ENCODE measurements around the gene SLC6A6.

The SLC6A6 gene

DNA sequence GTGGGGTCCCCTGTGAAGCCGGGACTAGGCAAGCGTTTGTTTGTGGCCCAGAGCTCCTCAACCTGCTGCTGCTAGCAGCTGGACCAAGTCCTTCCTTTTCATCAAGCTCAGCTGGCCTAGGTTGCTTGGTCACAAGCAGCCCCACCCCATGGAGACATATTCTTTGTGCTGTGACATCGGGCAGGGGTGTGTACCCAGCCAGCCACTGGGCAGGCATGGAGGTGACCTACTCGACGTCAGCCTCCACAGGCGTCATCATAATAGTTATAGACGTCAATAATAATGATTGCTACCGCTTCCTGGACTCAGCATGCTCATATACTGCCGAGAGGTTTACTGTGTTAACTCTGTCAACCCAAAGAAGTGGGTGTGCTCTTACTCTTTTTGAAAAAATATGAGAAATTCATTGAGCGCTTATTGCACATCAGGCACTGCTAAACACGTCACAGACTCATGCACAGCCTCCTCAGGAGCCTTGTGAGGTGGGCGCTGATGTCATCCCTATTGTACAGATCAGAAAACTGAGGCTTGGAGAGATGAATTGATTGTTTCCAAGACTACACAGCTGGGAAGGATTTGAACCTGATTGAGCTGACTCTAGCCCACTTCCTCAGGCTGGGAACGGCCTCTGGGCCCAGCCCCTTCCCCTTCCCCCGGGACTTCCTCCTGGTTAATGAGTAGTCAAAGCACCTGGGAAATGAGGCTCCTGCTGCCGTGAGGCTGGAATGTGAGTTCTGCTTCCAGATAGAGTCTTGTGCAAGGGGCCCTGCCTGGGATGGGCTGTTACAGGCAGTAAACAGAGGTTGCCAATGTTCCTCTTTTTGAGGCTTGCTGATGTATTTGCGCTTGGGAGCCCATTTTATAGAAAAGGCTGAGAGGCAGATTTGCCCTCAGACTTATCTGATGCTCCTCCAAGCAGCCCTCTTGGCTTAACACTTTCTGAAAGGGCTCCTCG is 16.2 kb downstream of the SLC6A6 start:
- peaks cover 13% of the 10 kb centered on the region for H3K4me1 ChIP-seq (ENCODE audit: control insufficient read depth, insufficient read depth, low read length, unreplicated experiment)
- peaks cover 4% of the 10 kb centered on the region for H3K79me2 ChIP-seq (ENCODE audit: control insufficient read depth, insufficient read depth, low read length, unreplicated experiment)
- no peak overlapping the region for H3K4me3 ChIP-seq (ENCODE audit: low read depth, low read length)
- no peaks in the 10 kb centered on the region for H3K27me3 ChIP-seq (ENCODE audit: insufficient read depth, low read length)
- H3K36me3 ChIP-seq (ENCODE audit: insufficient read depth, low read length) = no peaks in the 10 kb centered on the region
- no peak overlapping the region for H2AFZ ChIP-seq (ENCODE audit: low read length, unreplicated experiment)
- H3K27ac ChIP-seq (ENCODE audit: low read depth, low read length) = no peak overlapping the region

DNA sequence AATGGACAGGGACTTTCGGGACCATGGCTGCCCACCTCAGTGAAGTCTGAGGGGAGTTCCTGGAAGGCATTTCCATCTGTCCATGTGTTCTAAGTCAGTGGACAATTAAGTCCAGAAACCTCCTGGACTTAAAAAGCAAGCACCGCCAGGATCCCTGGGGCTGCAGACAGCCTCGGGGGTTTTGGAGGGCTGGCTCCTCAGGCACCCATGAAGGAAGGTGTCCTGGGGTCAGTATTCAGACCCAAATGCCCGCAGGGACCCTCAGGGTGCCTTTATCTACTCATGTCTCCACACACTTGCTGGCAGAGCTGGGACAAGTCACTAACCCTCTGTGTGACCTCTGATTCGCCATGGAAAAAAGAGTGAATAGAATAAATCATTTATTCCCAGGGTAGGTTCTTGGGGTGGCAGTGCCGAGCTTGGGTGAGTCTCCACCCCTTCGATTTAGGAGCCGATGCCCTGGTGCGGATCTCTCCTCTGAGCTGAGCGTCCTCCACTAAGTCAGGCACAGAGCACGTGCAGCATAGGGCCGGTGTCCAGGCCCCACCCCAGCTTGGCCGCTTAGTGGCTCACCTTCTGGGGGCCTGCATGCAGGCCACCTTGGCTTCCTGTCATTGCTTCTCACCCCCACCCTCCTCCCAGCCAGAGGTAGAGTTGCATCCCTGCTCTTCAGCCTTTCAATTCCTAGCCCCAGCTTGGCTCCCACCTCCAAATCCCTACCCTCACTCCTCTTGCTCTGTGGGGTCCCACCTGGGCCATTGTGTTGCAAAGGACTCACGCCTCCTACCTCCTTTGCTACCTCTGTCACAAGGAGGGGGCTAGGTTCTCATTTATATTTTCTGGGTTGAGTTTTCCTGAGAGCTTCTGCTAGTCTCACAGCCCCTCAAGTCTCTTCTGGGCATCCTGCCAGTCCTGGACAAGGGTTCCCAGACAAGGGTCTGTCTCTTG is 19.9 kb downstream of the SLC6A6 start:
- Histone ChIP-seq H3K4me1 (ENCODE audit: control insufficient read depth, insufficient read depth, low read length, unreplicated experiment) (peaks cover 4% of the 10 kb centered on the region), H3K4me3 (ENCODE audit: low read depth, low read length) (no peak overlapping the region)

DNA sequence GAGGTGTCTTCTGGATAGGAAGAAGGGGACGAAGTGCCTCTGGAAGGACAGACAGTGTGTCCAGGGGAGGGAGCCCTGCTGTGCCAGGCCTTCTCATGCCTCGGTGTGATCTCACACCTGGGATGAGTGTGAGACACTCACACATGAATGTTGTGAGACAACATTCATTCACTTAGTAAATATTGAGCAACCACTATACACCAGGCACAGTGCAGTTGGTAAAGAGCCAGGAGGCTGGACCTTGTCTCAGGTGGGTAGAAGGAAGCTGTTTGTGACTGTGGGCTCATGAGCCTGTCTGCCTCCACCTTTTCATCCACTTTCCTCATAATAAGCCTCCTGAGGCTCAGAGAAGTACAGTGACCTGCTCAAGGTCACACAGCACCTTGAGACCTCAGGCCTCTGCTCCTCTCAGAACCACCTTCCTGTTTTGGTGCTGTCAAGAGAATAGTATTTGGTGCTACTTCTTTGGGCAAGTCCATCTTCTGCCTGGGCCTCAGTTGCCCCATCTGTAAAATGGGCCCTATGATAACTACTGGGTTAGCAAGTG is 20.9 kb downstream of the SLC6A6 start:
- Histone ChIP-seq H3K4me3 (ENCODE audit: low read depth, low read length) (no peak overlapping the region), H3K79me2 (ENCODE audit: control insufficient read depth, insufficient read depth, low read length, unreplicated experiment) (no peaks in the 10 kb centered on the region), H3K27me3 (ENCODE audit: insufficient read depth, low read length) (no peaks in the 10 kb centered on the region), H3K4me1 (ENCODE audit: control insufficient read depth, insufficient read depth, low read length, unreplicated experiment) (peaks cover 4% of the 10 kb centered on the region), H2AFZ (ENCODE audit: low read length, unreplicated experiment) (no peak overlapping the region), H3K27ac (ENCODE audit: low read depth, low read length) (no peak overlapping the region), H3K36me3 (ENCODE audit: insufficient read depth, low read length) (no peaks in the 10 kb centered on the region)

More for the DNA sequence above, 19.9 kb downstream of the SLC6A6 start:
- Histone ChIP-seq H3K27me3 (ENCODE audit: insufficient read depth, low read length) (no peaks in the 10 kb centered on the region), H3K36me3 (ENCODE audit: insufficient read depth, low read length) (no peaks in the 10 kb centered on the region), H2AFZ (ENCODE audit: low read length, unreplicated experiment) (no peak overlapping the region), H3K27ac (ENCODE audit: low read depth, low read length) (no peak overlapping the region), H3K79me2 (ENCODE audit: control insufficient read depth, insufficient read depth, low read length, unreplicated experiment) (no peaks in the 10 kb centered on the region)

DNA sequence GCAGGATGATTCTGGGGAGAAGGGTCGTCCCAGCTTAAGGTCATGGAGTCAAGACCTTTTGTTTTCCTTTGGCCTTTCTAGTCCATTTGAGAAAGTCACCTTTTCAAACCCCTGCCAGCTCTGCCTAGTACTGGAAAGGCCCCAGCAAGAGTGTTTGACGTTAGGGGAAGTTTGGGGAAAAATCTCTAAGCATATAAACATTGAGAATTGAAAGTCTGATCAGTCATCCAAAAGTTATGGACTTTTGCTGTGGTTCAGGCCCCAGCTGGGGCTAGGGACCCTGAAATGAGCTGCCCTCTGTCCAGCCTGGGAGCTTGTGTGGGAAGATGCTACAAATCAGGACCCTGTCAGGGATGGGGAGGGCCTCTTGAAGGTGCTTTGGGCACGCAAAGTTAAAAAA is 21.6 kb downstream of the SLC6A6 start:
- H3K4me1 ChIP-seq (ENCODE audit: control insufficient read depth, insufficient read depth, low read length, unreplicated experiment) = peaks cover 4% of the 10 kb centered on the region
- no peaks in the 10 kb centered on the region for H3K79me2 ChIP-seq (ENCODE audit: control insufficient read depth, insufficient read depth, low read length, unreplicated experiment)
- H3K27me3 ChIP-seq (ENCODE audit: insufficient read depth, low read length) = no peaks in the 10 kb centered on the region
- no peaks in the 10 kb centered on the region for H3K36me3 ChIP-seq (ENCODE audit: insufficient read depth, low read length)
- H3K27ac ChIP-seq (ENCODE audit: low read depth, low read length) = no peak overlapping the region
- no peak overlapping the region for H2AFZ ChIP-seq (ENCODE audit: low read length, unreplicated experiment)
- H3K4me3 ChIP-seq (ENCODE audit: low read depth, low read length) = no peak overlapping the region

DNA sequence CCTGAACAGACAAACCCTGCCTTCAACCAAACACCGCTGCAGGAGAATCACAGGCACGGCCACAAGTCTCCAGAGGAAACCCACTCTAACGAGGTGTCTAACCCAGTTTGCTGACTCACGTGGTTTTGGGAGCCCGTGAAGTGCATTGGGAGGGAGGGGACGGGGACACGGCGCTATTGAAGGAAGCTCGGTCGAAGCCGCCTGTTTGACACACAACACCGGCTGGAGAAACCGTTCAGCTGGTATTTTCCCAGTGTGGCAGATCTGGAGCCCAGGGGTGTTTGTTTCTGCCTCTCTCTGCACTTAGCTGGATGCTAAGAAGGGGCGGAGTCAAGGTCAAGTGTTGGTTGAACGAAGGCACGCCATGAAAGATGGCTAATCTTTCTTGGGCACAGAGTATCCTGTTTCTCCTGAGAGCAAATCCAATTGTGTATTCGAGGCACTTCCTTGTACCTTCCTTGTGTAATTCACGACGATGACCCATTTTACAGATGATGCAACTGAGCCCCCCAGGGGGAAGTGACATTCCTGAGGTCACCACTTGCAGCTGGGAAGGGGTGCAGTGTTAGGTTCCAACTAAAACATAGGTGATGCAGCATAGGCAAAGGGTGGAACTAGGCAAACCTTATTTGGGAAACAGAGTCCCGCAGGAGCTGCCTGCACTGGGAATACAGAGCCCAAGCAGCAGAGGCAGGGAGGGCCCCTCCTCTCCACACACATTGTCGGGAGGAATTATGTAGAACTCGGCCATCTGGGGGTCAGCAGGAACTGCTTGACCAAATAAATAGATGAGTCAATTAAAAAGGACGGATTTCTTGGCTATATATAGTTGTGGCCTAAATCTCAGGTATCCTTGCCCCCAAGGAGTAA is 22.5 kb downstream of the SLC6A6 start:
- no peak overlapping the region for H3K4me3 ChIP-seq (ENCODE audit: low read depth, low read length)
- no peak overlapping the region for H2AFZ ChIP-seq (ENCODE audit: low read length, unreplicated experiment)
- no peaks in the 10 kb centered on the region for H3K36me3 ChIP-seq (ENCODE audit: insufficient read depth, low read length)
- no peaks in the 10 kb centered on the region for H3K27me3 ChIP-seq (ENCODE audit: insufficient read depth, low read length)
- peaks cover 4% of the 10 kb centered on the region for H3K4me1 ChIP-seq (ENCODE audit: control insufficient read depth, insufficient read depth, low read length, unreplicated experiment)
- H3K79me2 ChIP-seq (ENCODE audit: control insufficient read depth, insufficient read depth, low read length, unreplicated experiment) = no peaks in the 10 kb centered on the region
- H3K27ac ChIP-seq (ENCODE audit: low read depth, low read length) = no peak overlapping the region

DNA sequence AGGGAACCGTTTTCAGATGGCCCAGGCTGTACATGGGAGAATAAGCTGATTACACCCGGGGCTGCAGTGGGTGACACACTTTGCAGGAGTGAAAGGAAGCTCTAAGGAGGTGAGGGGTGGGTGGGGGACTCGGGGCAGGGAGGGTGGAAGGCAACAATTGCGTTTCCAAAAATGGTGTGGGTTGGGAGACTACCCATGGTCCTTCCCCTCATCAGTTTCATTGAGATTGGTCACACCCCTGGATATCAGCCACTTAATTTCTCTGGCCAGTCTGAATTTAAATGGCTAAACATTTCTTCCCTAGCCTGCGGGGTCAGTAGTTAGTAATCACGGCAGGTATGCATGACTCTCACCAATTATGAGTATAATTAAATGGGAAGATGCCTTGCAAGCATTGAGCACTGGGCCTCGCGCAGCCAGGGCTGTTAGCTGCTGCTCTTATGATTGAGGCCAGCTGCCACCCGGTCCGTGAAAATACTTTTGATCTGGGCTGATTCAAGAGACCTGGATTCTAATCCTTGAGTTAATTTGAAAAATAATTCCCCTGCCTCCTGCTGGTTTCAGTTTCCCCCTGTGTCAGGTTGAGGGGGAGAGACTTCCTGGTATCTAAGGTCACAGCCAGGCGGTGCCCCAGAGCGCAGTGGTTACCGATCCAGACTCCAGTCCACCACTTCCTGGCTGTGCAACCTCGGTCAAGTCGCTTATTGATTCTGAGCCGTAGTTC is 23.3 kb downstream of the SLC6A6 start:
- no peaks in the 10 kb centered on the region for H3K79me2 ChIP-seq (ENCODE audit: control insufficient read depth, insufficient read depth, low read length, unreplicated experiment)
- H2AFZ ChIP-seq (ENCODE audit: low read length, unreplicated experiment) = no peak overlapping the region
- no peak overlapping the region for H3K27ac ChIP-seq (ENCODE audit: low read depth, low read length)
- H3K36me3 ChIP-seq (ENCODE audit: insufficient read depth, low read length) = no peaks in the 10 kb centered on the region
- peaks cover 4% of the 10 kb centered on the region for H3K4me1 ChIP-seq (ENCODE audit: control insufficient read depth, insufficient read depth, low read length, unreplicated experiment)
- H3K4me3 ChIP-seq (ENCODE audit: low read depth, low read length) = no peak overlapping the region
- no peaks in the 10 kb centered on the region for H3K27me3 ChIP-seq (ENCODE audit: insufficient read depth, low read length)

DNA sequence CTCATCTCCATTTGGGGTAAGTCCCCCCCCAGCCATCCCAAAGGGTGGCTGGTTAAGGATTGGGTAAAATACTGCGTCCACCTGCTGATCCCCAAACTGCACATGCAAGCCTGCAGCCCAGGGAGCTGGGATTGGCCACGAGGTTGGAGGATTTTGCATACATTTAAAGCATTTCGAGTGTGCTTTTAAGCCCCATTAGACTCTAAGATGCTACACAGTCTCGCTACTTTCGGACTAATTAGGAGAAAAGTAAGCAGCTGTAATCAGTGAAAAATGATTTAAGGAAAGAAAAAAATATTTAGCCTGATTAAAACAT is 23.9 kb downstream of the SLC6A6 start:
- H3K36me3 ChIP-seq (ENCODE audit: insufficient read depth, low read length) = no peaks in the 10 kb centered on the region
- H3K4me1 ChIP-seq (ENCODE audit: control insufficient read depth, insufficient read depth, low read length, unreplicated experiment) = peaks cover 8% of the 10 kb centered on the region
- H2AFZ ChIP-seq (ENCODE audit: low read length, unreplicated experiment) = no peak overlapping the region
- no peaks in the 10 kb centered on the region for H3K79me2 ChIP-seq (ENCODE audit: control insufficient read depth, insufficient read depth, low read length, unreplicated experiment)
- no peak overlapping the region for H3K27ac ChIP-seq (ENCODE audit: low read depth, low read length)
- H3K4me3 ChIP-seq (ENCODE audit: low read depth, low read length) = no peak overlapping the region
- H3K27me3 ChIP-seq (ENCODE audit: insufficient read depth, low read length) = no peaks in the 10 kb centered on the region

DNA sequence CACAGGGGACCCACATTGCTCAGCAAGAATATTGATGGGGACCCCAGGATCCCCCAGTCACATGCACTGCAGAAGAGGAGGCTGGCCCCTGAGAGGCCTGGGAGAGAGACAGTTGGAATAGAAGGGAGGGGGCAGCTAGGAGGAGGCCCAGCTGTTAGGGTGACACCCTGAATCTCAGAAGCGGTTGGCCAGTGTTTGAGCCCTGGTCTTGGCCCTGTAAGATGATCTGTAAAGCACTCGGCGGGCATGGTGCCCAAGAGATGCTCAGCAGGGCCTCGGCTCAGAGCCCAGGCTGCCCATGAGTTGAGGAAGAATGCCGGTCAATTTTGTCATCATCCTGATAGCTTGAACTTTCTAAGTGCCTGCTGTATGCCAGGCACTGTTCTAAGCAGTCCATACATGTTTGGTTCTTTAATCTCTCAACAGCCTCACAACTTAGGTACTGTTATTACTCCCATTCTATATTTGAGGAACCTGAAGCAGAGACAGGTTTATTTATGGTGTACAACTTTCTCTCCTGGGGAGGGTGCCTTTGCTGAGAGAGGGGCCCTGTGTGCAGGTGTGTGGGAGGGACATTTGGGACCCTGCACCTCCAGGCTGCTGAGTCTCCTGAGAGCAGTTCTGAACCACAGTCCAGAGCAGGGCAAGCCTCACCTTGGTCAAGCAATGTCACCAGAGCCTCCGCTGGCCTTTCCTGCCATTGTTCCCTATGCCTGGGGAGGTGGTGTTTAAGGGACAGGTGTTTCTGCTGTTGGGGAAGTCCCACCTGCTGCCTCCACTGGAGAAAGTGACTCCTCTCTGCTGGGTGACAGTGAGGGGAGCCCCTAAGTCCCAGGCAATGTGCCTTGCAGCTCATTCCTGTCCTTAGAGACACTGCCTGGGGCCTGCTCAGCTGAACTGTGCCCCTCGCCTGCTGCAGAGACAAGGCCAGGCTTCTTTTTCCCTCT is 26.0 kb downstream of the SLC6A6 start:
- Histone ChIP-seq H3K4me1 (ENCODE audit: control insufficient read depth, insufficient read depth, low read length, unreplicated experiment) (peaks cover 29% of the 10 kb centered on the region), H3K27ac (ENCODE audit: low read depth, low read length) (no peak overlapping the region), H3K4me3 (ENCODE audit: low read depth, low read length) (no peak overlapping the region), H3K79me2 (ENCODE audit: control insufficient read depth, insufficient read depth, low read length, unreplicated experiment) (peaks cover 3% of the 10 kb centered on the region), H3K36me3 (ENCODE audit: insufficient read depth, low read length) (no peaks in the 10 kb centered on the region), H3K27me3 (ENCODE audit: insufficient read depth, low read length) (no peaks in the 10 kb centered on the region), H2AFZ (ENCODE audit: low read length, unreplicated experiment) (no peak overlapping the region)

DNA sequence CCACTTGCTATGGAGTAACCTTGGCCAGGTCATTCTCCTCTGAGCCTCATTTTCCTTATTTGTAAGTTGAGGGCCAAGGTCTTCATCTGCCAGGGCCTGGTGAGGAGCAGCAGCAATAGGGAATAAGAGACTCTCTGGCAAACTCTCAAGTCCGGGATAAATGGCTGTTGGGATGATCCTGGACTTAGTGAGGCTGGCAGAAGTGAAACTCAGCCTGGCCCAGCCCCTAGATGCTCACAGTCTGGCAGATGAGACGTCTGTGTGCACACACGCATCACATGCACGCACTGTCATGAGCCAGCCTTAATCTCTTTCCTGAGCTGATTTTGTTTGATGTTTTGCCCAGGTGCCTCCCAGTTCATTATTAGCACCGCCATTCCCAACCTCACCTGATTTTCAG is 26.8 kb downstream of the SLC6A6 start:
- Histone ChIP-seq H3K4me1 (ENCODE audit: control insufficient read depth, insufficient read depth, low read length, unreplicated experiment) (peaks cover 37% of the 10 kb centered on the region), H3K27ac (ENCODE audit: low read depth, low read length) (no peak overlapping the region), H3K36me3 (ENCODE audit: insufficient read depth, low read length) (no peaks in the 10 kb centered on the region), H3K4me3 (ENCODE audit: low read depth, low read length) (no peak overlapping the region), H2AFZ (ENCODE audit: low read length, unreplicated experiment) (no peak overlapping the region), H3K79me2 (ENCODE audit: control insufficient read depth, insufficient read depth, low read length, unreplicated experiment) (peaks cover 3% of the 10 kb centered on the region), H3K27me3 (ENCODE audit: insufficient read depth, low read length) (no peaks in the 10 kb centered on the region)

Data from ACC112 (cell line).